Measurements from ENCODE around the gene RAB5A.
A peak's percentile ranks its signal among the peaks of the same experiment; 100 is the strongest.
"Not testable (repeated sequence)": the region's sequence is repeated elsewhere in the genome, so short reads cannot be mapped to it uniquely, and the experiment has no call there.

Gene RAB5A

DNA sequence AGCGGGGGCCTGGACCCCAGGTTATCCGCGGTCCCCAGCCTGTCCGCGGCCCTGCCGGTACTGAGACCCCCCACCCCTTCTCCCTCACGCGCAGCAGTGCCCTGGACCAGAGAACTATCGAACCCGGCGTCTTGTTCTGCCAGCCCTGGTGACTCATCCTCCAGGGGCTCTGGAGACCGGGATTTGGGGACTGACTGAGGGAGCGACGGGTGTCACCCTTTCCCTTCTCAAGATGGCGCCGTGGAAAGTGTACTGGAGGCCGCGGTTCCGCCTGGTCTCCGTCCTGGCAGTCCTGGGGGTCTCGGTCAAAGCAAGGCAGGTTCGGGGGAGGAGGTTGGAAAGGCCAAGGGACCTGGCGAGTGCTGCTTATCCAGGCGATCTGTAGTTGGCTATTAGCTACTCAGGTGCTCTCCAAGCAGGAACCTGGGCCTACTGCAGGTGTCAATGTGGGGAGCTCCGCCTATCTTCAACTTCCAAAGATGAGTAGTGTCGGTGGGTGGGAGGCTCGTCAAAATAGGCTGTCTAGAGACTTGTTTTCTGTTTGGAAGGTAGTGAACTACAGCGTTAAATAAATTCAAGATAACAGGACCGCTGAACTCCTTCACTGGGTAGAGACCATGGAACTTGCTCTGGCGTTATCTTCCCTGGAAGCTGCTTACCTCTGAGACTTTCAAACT, 790 bp downstream of the RAB5A start:
- DNase-seq (ENCODE audit: low spot score): peak; percentile 39
- FAIRE-seq: no peak

DNA sequence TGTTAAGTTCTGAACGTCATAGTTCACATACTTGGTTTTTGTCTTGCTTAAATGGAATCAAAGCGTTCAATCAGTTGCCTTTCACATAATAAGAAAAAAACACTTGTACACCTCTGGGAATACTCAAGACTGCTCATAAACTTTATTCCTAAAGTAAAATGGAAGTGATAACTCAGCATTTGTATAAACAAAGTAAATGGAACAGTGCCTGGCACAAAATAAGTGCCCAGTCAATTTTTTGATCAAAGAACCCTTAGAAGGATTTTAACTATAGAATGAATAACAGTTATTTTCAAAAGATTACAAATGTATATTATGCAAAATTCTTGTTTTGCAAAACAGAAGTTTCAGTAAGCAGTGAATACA, 1.3 kb downstream of the RAB5A start:
- DNase-seq (ENCODE audit: low spot score) (no peak), FAIRE-seq (no peak)

DNA sequence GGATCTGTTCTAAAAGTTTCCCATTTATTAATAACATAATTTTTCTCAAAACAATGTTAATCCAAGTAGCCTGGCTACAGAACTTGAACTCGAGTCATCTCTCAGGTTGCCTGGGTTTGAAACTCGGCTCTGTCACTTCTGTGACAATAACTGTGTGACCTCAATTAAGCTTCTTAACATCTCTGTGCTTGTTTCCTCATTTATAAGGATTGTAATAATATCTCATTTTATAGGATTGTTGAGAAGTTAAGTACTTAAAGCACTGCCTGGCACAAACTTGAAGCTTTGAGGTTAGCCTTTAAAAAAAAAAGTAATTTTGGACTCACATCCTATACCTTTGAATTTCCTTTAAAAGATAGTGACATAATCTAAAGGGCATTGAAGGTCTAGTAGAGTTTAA, 3.4 kb downstream of the RAB5A start:
- DNase-seq (ENCODE audit: low spot score) (no peak), FAIRE-seq (no peak)

DNA sequence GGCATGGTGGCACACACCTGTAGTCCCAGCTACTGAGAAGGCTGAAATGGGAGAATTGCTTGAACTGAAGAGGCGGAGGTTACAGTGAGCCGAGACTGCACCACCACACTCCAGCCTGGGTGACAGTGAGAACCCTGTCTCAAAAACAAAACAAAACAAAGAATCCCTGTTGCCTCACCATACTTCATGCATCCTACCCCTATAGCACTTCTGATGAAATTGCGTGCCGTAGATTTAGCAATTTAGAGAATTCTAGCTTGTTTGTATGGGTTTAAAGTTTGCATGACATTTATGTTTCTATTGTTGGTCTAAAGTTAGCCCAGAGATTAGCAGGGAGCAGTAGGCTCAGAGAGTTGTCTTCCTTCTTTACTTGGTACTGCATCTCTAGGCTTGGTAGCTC, 7.8 kb downstream of the RAB5A start:
- FAIRE-seq (no peak), DNase-seq (ENCODE audit: low spot score) (no peak)

DNA sequence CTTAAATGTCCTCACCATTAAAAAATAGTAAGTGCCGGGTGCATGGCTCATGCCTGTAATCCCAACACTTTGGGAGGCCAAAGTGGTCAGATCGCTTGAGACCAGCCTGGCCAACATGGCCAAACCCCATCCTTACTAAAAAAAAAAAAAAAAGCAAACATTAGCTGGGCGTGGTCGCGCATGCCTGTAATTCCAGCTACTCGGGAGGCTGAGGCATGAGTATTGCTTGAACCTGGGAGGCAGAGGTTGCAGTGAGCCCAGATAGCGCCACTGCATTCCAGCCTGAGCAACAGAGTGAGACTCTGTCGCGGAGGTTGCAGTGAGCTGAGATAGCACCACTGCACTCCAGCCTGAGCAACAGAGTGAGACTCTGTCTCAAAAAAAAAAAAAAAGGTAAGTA, 10.5 kb downstream of the RAB5A start:
- not testable (repeated sequence) for FAIRE-seq; DNase-seq (ENCODE audit: low spot score)

DNA sequence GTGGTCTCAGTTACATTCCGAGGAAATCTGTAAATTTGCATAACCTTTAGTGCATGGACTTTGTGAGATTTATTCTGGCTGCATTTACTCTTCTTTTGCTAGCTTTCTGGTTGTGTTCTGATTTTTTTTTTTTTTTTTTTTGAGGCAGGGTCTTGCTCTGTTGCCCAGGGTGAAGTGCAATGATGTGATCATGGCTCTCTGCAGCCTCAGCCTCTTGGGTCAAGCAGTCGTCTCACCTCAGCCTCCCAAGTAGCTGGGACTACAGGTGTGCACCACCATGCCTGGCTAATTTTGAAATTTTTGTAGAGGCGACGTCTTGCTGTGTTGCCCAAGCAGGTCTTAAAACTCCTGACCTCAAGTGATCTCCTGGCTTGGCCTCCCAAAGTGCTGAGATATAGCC, 12.6 kb downstream of the RAB5A start:
- FAIRE-seq (no peak), DNase-seq (ENCODE audit: low spot score) (no peak)

DNA sequence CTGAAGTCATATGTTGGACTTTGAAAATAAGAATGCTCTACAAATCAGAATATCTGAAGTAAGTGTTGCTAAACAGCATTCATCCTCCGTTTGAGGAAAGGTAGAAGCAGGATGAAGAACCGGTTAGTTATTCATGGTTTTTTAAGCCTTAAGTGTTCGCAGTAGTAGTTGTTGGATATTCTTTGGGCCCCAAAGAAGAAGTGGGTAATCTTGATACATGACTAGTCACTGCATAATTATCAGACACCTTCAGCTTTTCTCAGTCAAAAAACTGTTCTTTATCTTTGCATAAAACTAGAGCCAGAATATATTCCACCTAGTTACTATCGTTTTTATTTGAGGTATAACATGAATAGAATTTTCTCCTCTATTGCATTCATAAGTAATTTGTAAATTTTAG, 13.8 kb downstream of the RAB5A start:
- FAIRE-seq: no peak
- DNase-seq (ENCODE audit: low spot score): no peak

DNA sequence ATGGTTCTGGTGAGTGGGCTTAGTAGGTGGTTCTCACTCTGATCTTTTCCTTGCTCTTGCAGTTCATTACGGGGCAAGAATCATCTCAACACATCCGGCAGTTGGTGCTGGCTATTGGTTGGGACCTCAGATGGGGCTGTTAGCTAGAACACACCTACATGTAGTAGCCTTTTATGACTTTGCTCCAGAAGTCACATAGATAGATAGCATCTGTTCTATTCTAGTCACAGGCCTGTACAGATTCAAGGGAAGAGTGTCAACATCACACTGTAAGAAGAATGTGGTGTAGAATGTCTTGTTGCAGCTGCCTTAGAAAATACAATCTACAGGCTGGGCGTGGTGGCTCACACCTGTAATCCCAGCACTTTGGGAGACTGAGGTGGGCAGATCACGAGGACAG, 15.1 kb downstream of the RAB5A start:
- no peak for DNase-seq (ENCODE audit: low spot score)
- FAIRE-seq: no peak

DNA sequence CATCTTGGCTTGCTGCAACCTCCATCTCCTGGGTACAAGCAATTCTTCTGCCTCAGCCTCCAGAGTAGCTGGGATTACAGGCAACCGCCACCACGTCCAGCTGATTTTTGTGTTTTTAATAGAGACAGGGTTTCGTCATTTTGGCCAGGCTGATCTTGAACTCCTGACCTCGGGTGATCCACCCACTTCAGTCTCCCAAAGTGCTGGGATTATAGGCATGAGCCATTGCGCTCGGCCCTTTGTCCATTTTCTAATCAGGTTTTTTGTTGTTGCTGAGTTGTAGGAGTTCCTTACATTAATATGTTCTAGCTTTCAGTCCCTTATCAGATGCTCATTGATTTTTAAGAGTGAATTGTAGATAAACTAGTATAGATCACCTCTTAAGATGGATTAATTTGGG, 20.3 kb downstream of the RAB5A start:
- DNase-seq (ENCODE audit: low spot score): no peak
- no peak for FAIRE-seq

DNA sequence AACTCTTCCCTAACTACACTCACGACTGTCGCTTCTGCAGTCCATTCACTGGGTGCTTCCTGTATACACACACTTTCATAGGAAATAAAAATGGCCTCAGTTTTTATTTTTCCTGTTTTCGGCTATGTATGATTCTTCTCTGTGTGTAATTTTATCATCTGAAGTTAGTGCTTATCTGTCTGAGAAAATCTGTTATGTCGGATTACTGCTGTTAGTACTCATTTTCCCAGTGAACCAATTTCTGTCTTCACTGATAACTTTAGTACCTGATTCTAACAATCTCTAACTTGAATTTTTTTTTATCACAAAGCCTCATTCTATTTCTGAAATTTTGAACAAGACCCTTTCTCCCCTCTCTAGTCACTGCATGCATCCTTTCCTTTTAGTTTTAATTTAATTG, 20.9 kb downstream of the RAB5A start:
- DNase-seq (ENCODE audit: low spot score) (no peak), FAIRE-seq (no peak)

DNA sequence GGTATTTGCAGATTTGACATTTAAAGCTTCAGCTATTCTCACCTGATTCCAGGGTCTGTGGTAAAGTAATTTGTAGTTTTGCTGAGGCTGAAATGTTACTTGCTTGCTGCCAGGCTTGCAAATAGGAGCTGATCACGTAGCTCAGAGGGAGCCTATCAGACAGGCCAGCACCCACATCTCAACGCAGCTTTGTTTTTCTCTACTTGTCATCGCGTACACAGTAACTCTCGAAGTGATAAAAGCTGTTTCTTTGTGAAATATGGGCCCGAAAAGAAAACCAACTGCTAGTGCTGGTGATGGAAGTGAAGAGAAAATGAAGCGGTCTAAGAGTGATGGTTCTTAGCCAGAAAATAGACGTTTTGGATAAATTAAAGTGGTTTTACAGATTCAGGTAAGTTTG, 23.4 kb downstream of the RAB5A start:
- FAIRE-seq (no peak), DNase-seq (ENCODE audit: low spot score) (no peak)

DNA sequence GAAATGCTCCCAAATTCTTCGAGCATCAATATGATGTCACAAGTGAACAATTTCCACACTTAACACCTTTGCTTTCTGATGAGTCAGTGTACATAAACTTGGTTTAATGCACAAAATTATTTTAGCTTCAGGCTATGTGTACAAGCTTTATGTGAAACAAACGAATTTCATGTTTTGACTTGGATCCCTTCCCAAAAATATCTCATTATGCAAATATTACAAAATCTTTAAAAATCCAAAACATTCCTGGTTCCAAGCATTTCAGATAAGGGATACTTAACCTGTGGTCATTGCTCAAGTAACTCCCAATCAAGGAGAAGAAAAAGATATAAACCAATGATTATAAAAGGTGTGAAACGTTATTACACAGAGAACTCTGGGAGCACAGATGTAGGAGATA, 25.2 kb downstream of the RAB5A start:
- DNase-seq (ENCODE audit: low spot score) (no peak), FAIRE-seq (no peak)

DNA sequence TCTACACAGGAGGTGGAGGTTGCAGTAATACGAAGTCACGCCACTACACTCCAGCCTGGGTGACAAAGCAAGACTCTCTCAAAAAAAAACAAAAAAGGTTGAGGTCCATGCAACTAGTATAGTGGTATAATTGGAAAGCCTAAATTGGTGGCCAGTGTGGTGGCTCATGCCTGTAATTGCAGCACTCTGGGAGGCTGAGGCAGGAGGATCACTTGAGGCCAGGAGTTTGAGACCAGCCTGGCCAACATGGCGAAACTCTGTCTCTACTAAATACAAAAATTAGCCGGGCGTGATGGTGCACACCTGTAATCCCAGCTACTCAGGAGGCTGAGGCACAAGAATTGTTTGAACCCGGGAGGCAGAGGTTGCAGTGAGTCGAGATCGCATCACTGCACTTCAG, 42.0 kb downstream of the RAB5A start:
- not testable (repeated sequence) for FAIRE-seq

DNA sequence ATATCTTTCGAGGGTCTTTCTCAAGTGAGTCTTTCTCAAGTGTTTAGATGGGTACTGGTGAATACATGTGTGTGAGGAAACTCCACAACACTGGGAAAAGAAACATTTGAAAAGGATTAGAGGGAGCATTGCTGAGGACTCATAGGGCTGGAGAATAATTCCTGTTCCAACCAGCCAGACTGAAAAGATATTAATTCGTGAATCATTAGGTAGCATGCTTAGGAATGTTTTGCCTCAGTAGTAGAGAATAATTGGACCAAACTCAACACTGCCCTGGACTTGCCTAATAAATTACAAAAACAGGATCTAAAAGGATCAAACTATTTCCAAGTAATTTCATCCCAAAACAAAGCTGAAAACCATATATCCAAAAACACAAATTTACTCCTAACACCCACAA, 47.9 kb downstream of the RAB5A start:
- FAIRE-seq (no peak), DNase-seq (ENCODE audit: low spot score) (no peak)

More for the DNA sequence above, 42.0 kb downstream of the RAB5A start:
- not testable (repeated sequence) for DNase-seq (ENCODE audit: low spot score)

DNA sequence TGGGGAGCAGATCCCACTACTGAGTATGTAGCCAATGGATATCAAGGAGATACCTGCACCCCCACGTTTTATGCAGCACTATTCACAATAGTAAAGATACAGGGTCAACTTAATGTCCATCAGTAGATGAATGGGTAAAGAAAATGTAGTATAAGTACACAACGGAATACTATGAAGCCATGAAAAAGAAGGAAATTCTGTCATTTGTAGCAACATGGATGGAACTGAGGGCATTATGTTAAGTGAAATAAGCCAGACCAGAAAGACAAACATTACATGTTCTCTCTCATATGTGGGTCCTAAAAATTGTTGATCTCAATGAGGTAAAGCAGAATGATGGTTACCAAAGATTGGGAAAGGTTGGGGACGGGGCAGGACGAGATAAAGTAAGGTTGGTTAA, 50.6 kb downstream of the RAB5A start:
- DNase-seq (ENCODE audit: low spot score) (no peak), FAIRE-seq (no peak)

DNA sequence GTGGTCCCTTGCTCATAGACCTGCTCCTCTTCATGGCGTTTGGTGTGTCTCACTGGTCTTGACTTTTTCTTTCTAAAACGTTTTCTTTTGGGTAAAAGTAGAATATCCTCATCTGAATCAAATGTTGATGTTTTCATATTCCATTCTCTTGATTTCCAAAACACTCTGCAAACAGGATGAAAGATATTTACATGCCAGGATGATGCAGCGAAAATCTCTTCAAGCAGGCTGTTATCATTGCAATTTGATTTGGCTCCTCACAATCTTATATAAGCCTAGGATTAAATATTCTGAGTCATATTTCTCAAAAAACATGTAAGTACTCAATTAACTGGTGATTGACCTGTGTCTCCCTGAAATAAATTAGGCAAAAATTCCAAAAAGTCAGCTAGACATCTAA, 55.0 kb downstream of the RAB5A start:
- FAIRE-seq: no peak

DNA sequence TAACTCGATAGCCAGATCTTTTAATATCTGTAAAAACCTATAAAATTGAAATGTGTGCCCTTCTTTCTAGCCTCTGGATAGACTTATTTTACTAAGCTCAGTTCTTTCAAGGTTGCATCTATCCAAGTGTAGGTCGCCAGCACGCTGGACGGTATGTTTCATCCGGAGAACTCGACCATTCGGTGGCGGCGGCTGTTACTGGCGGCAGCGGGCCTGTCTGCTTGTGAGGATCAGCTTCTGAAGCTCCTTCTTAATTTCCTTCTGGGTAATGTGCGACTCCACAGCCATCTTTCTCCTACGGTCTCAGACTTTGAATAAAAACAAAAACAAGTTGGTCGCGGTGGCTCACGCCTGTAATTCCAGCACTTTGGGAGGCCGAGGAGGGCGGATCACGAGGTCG, 61.1 kb downstream of the RAB5A start:
- FAIRE-seq: no peak
- DNase-seq (ENCODE audit: low spot score): no peak

More for the DNA sequence above, 55.0 kb downstream of the RAB5A start:
- DNase-seq (ENCODE audit: low spot score): no peak

DNA sequence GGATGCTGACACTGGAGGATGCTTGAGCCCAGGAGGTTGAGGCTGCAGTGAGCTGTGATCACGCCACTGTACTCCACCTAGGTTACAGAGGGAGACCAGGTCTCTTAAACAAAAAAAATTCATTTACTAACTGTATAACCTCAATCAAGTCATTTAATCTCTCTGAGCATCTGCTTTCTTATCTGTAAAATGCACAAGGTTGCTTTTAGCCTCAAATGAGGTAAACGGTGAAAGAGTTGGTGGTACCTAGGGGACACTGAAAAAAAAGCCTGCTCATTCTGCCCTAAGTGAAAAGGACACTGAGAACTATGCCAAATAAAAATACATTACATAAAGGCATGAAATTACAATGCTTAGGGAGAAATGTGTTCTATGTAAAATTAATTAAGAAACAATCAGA, 61.7 kb downstream of the RAB5A start:
- no peak for DNase-seq (ENCODE audit: low spot score)
- FAIRE-seq: no peak

DNA sequence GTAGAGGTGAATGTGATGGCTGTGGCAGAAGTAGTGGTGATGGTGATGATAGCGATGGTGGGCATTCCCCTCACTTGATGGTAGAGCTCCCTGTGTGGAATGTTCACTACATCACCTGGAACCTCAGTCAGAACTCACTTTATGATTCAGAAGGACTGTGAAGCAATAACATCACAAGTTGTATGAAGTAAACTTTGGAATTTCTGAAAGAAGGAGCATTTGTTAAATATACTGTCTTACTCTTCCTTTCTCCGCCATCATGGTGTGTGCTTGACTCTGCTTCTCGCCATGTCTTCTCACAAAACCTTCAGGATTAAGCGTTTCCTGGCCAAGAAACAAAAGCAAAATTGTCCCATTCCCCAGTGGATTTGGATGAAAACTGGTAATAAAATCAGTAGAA, 65.3 kb downstream of the RAB5A start, which contains the start of gene PP2D1:
Gene PP2D1 (minus strand): TSS at position 101 of the 400 bp plus-strand sequence. CDS start 192 bp downstream, outside the sequence.
- FAIRE-seq: no peak
- no peak for DNase-seq (ENCODE audit: low spot score)

DNA sequence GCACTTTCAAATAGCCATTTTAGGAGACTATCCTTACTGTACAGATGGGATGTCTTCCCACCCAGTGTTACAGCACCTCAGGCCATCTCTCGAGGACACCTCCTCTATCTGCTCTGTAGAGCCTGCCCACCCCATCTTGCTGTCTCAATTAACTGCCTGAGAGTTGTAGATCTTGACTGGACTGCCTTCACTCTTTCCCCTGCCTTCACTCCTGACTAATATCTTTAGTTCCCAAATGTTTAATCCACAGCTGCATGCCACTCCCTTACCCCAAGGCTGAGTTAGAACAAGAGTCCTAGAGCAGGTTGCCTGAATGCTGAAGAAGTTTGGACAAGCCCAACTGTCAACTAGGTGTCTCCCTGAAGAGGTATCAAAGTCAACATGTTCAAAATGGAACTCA, 66.5 kb downstream of the RAB5A start:
- no peak for DNase-seq (ENCODE audit: low spot score)
- no peak for FAIRE-seq

DNA sequence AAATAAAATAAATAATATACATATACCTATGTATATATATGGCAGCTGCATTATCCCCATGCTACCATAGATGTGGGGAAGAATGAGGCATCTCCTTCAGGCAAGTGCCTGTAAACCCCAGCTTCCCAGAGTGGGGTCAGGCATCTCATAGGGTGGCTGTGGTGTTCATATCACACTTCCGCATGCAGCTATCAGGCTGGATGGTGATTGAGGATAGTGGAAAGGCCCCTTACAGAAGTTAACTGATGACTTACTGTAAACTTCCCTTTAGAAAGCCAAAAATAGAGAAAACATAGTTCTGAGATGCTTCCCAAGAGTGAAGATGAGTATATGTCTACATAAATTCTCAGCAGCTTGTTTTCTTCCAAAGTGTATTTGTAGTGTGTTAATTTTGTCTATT, 68.6 kb downstream of the RAB5A start:
- DNase-seq (ENCODE audit: low spot score): no peak
- FAIRE-seq: no peak

DNA sequence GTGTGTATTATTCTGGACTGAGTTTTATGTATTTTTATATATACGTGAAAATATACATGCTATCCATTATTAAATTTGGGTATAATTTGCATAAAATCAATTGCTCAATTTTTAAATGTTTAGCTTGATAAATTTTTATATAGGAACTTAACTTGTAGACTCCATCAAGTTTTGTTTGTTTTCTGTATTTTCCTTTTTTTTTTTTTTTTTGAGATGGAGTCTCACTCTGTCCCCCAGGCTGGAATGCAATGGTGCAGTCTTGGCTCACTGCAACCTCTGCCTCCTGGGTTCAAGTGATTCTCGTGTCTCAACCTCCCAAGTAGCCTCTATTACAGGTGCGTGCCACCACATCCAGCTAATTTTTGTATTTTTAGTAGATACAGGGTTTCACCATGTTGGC, 69.2 kb downstream of the RAB5A start:
- FAIRE-seq; DNase-seq (ENCODE audit: low spot score): not testable (repeated sequence)

DNA sequence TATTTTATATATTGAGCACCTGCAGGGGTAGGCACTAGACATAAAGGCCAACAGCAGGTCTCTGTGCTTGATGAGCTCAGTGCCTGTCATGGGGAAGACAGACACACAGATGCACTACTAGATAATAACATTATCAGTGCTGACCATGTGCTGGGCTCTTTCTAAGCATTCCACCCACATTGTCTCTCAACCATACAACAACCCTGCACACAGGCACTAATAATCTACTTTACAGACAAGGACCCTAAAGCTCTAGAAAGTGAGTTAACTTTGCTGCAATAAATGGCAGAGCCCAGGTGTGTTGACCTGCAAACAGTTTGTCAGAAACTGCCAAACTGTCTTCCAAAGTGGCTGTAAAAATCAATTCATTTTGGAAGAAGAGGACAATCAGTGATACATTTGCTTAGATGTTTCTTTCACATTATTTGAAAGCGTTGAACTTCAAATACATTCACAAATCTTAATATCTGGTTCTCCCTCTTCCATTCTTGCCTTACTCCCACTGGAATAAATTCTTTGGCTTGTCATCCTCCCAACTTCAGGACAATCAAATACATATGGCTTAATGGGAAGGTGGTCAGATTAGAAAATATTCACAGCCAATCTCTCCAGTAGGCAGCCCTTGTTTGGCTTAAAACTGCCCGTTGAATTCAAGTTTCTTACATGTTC, 76.2 kb downstream of the RAB5A start:
- DNase-seq (ENCODE audit: low spot score) (no peak), FAIRE-seq (no peak)
